K562 (cell line): ENCODE results near the gene FGF16. TPM values are rescaled to one million over a fixed set of nuclear protein-coding genes. Genes with fewer than 3 reads are reported as not detected.

ENCODE experiments used
- ASH1L ChIP-seq: fragments of 450-650 bp; IDR thresholded peaks from 2 replicates; pipeline ENCODE4 v1.6.1; 2018; ENCODE audit warnings: borderline replicate concordance, mild to moderate bottlenecking, low read depth; ENCODE audit not compliant: partially characterized antibody
- CREB3L1 ChIP-seq: fragments of 450-650 bp; IDR thresholded peaks from 2 replicates; pipeline ENCODE4 v1.6.1; 2014; ENCODE audit warnings: low read depth, mild to moderate bottlenecking, moderate library complexity, borderline replicate concordance
- ETV1 ChIP-seq: fragments of 450-650 bp; conservative IDR thresholded peaks from 2 replicates; pipeline ENCODE4 v1.6.1; 2016; ENCODE audit warnings: missing genetic modification characterization, control low read depth, low read depth, missing compliant biosample characterization
- FOXJ3 ChIP-seq: sonication (generic); formaldehyde crosslinking; IDR thresholded peaks from 2 replicates; pipeline ENCODE4 v1.4.0; 2020; ENCODE audit warnings: mild to moderate bottlenecking, missing genetic modification reagents
- MCM2 ChIP-seq: fragments of 450-650 bp; IDR thresholded peaks from 2 replicates; pipeline ENCODE4 v1.6.1; 2017; ENCODE audit warnings: low read depth, mild to moderate bottlenecking
- NR2C1 ChIP-seq, 2 experiments: fragments of 450-650 bp; IDR thresholded peaks; 2 replicates each; pipeline ENCODE4 v1.6.1; 2017; ENCODE audit warnings: mild to moderate bottlenecking in 2 of 2, antibody characterized with exemption in 1 of 2, inconsistent platforms in 1 of 2, missing compliant biosample characterization in 1 of 2, missing genetic modification characterization in 1 of 2
- NR2C2 ChIP-seq, 2 experiments: fragments of 200-800 bp in 1 of 2; sonication (Bioruptor generic) in 1 of 2; sonication (generic) in 1 of 2; formaldehyde crosslinking in 1 of 2; IDR thresholded peaks; 2 replicates each; pipeline versions ENCODE4 v1.6.1 to v1.8.0; 2016 to 2022; ENCODE audit warnings: mild to moderate bottlenecking in 1 of 2, missing compliant biosample characterization in 1 of 2, missing genetic modification characterization in 1 of 2, missing genetic modification reagents in 1 of 2
- POLR2AphosphoS5 ChIP-seq: IDR thresholded peaks from 2 replicates; pipeline ENCODE4 v1.6.1; 2011; ENCODE audit warnings: mild to moderate bottlenecking, low read depth, low read length, moderate library complexity; ENCODE audit not compliant: control insufficient read depth, insufficient read depth
- RBM39 ChIP-seq: fragments of 200-400 bp; formaldehyde crosslinking; optimal IDR thresholded peaks from 2 replicates; pipeline ENCODE3; 2018; ENCODE audit warnings: low read depth, low read length
- SOX6 ChIP-seq: fragments of 450-650 bp; IDR thresholded peaks from 2 replicates; pipeline ENCODE4 v1.6.1; 2014; ENCODE audit warnings: mild to moderate bottlenecking
- ZNF124 ChIP-seq: sonication (generic); formaldehyde crosslinking; IDR thresholded peaks from 2 replicates; pipeline ENCODE4 v1.8.1; 2022; ENCODE audit warnings: missing genetic modification reagents
- ZNF277 ChIP-seq: fragments of 250-450 bp; sonication (Bioruptor Pico); IDR thresholded peaks from 2 replicates; pipeline ENCODE4 v1.8.0; 2022; ENCODE audit warnings: inconsistent platforms, mild to moderate bottlenecking, moderate library complexity, borderline replicate concordance
- ZNF280B ChIP-seq: fragments of 250-450 bp; sonication (Bioruptor Pico); IDR thresholded peaks from 2 replicates; pipeline ENCODE4 v1.5.1; 2021; ENCODE audit warnings: mild to moderate bottlenecking
- ZNF41 ChIP-seq: fragments of 250-450 bp; sonication (Bioruptor Pico); conservative IDR thresholded peaks from 2 replicates; pipeline ENCODE4 v1.4.0; 2020; ENCODE audit warnings: mild to moderate bottlenecking
- ZNF518B ChIP-seq: fragments of 250-450 bp; sonication (Bioruptor Pico); IDR thresholded peaks from 2 replicates; pipeline ENCODE4 v1.5.0; 2021; ENCODE audit warnings: mild to moderate bottlenecking, moderate library complexity
- ZNF764 ChIP-seq: fragments of 250-450 bp; sonication (Bioruptor Pico); IDR thresholded peaks from 2 replicates; pipeline ENCODE4 v1.4.0; 2020; ENCODE audit warnings: low read depth, mild to moderate bottlenecking, moderate library complexity
- polyA plus RNA-seq, 8 experiments: library from polyadenylated mRNA; depleted of rRNA in 4 of 8; stranded (reverse) in 5 of 8; unstranded in 3 of 8; fragments of >200 nt; fragmentation: Nextera tagmentation in 2 of 8; fragmentation: Illumina TruSeq in 1 of 8; extraction: Ambion mirVana in 2 of 8; extraction: Trizol in 1 of 8; gene quantifications; 2 replicates each; pipeline versions ENCODE4 v1.2.1 to v1.2.3, GENCODE V29; 2011 to 2014; ENCODE audit warnings: inconsistent platforms in 1 of 8, missing spikeins in 1 of 8
- total RNA-seq, 7 experiments: library from RNA; depleted of rRNA in 6 of 7; stranded (reverse); fragments of >200 nt in 6 of 7; fragmentation: Illumina TruSeq in 2 of 7; extraction: Trizol in 2 of 7; gene quantifications; 2 replicates each; pipeline versions ENCODE4 v1.2.1 to v1.2.3, GENCODE V29; 2011 to 2021; ENCODE audit warnings: low replicate concordance in 1 of 7

The FGF16 gene
- total and polyA plus RNA-seq, 9 of the 15 experiments (the other 6 are each of a cell fraction or from before 2014, with no cell fraction given), result not detected

GRCh38 chrX:77446029-77446585, 1.1 kb upstream of the FGF16 start (continued):
- 0 out of 2 replicates have a peak, but pooled peaks have one; percentile 25 for TF ChIP-seq NR2C2 (CRISPR knock-in tag; IDR thresholded peaks at IDR 0.05)
- peak; percentile 34; the same call in 1 of the 2 replicates for TF ChIP-seq NR2C2 (tag; IDR thresholded peaks at IDR 0.05)
- no peak for TF ChIP-seq ZNF764
- TF ChIP-seq SOX6, result no peak
- TF ChIP-seq ZNF41 (CRISPR knock-in tag), result no peak
- TF ChIP-seq ZNF124 (CRISPR knock-in tag), result no peak
- TF ChIP-seq ZNF518B (CRISPR knock-in tag), result no peak
- no peak for TF ChIP-seq ZNF277 (CRISPR knock-in tag)
- TF ChIP-seq CREB3L1, result no peak
- no peak for TF ChIP-seq RBM39
- TF ChIP-seq ASH1L, result no peak
- no peak for TF ChIP-seq POLR2AphosphoS5
- TF ChIP-seq NR2C1 (IDR thresholded peaks at IDR 0.05), result peak; percentile 80
- TF ChIP-seq NR2C1 (tag; IDR thresholded peaks at IDR 0.05), result peak; percentile 68
- no peak for TF ChIP-seq ETV1 (tag)
- no peak for TF ChIP-seq MCM2
- no peak for TF ChIP-seq FOXJ3
- no peak for TF ChIP-seq ZNF280B (CRISPR knock-in tag)
- TF ChIP-seq, all 486 proteins: peak for 4
